Osteoblast (primary cell): ENCODE results near the gene SMAP2. TPM values are rescaled to one million over a fixed set of nuclear protein-coding genes. Genes with fewer than 3 reads are reported as not detected.
A peak's percentile ranks its signal among the peaks of the same experiment; 100 is the strongest.
"Not testable (repeated sequence)": the region's sequence is repeated elsewhere in the genome, so short reads cannot be mapped to it uniquely, and the experiment has no call there.

Source experiments
- DNase-seq: peaks from one replicate; pipeline ENCODE4 v3.0.0; 2011; ENCODE audit warnings: low spot score, mixed read lengths; ENCODE audit not compliant: insufficient read length; ENCODE audit errors: missing footprints
- H2AFZ ChIP-seq: 2 replicates; pipeline ENCODE4 v1.6.0; 2011; ENCODE audit warnings: mild to moderate bottlenecking, low read length
- H3K27ac ChIP-seq: 2 replicates; pipeline ENCODE4 v1.5.1; 2011; ENCODE audit warnings: mild to moderate bottlenecking, low read depth, low read length, moderate library complexity
- H3K27me3 ChIP-seq: 2 replicates; pipeline ENCODE4 v1.6.0; 2012; ENCODE audit warnings: mild to moderate bottlenecking, control low read depth, inconsistent platforms, low read length, moderate library complexity; ENCODE audit not compliant: insufficient read depth
- H3K36me3 ChIP-seq: 2 replicates; pipeline ENCODE4 v1.5.1; 2011; ENCODE audit warnings: mild to moderate bottlenecking, low read length, control low read depth, moderate library complexity; ENCODE audit not compliant: insufficient read depth
- H3K4me1 ChIP-seq: 2 replicates; pipeline ENCODE4 v1.5.1; 2011; ENCODE audit warnings: mild to moderate bottlenecking, low read length, control low read depth, moderate library complexity; ENCODE audit not compliant: insufficient read depth
- H3K4me2 ChIP-seq: 2 replicates; pipeline ENCODE4 v1.6.0; 2011; ENCODE audit warnings: mild to moderate bottlenecking, low read length; ENCODE audit not compliant: insufficient read depth
- H3K4me3 ChIP-seq: fragments of 200-600 bp; sonication (generic); 3 replicates; pipeline ENCODE4 v1.5.1; 2012; ENCODE audit warnings: mild to moderate bottlenecking, low read length, inconsistent platforms; ENCODE audit not compliant: insufficient read depth
- H3K79me2 ChIP-seq: 2 replicates; pipeline ENCODE4 v1.6.0; 2012; ENCODE audit warnings: mild to moderate bottlenecking, low read length, control low read depth, inconsistent platforms; ENCODE audit not compliant: insufficient read depth
- H3K9me3 ChIP-seq: 2 replicates; pipeline ENCODE4 v1.5.1; 2011; ENCODE audit warnings: low read depth, low read length, control low read depth
- H4K20me1 ChIP-seq: 2 replicates; pipeline ENCODE4 v1.6.0; 2012; ENCODE audit warnings: mild to moderate bottlenecking, low read length, control low read depth; ENCODE audit not compliant: insufficient read depth
- CTCF ChIP-seq: IDR thresholded peaks from 2 replicates; pipeline ENCODE4 v1.5.1; 2011; ENCODE audit warnings: mild to moderate bottlenecking, low read depth, low read length, moderate library complexity; ENCODE audit errors: extremely low read depth
- total RNA-seq: library from RNA; depleted of rRNA; stranded (reverse); fragments of >200 nt; gene quantifications from 2 replicates; pipeline ENCODE4 v1.2.3, GENCODE V29; 2012

SMAP2 gene
- total RNA-seq, 1 donor = 20.3 TPM

GRCh38 chr1:40385437-40386358 is 12.2 kb downstream of the SMAP2 start:
- DNase-seq = no peak
- Histone ChIP-seq H3K4me2 (no peak overlapping the region), H3K27me3 (no peaks in the 10 kb centered on the region), H3K36me3 (peaks cover 4% of the 10 kb centered on the region), H3K27ac (peak overlapping the region; percentile 7), H2AFZ (no peak overlapping the region), H3K79me2 (peaks cover 84% of the 10 kb centered on the region), H3K4me3 (no peak overlapping the region), H3K4me1 (peaks cover 59% of the 10 kb centered on the region), H4K20me1 (peaks cover 12% of the 10 kb centered on the region), H3K9me3 (no peaks in the 10 kb centered on the region)
- TF ChIP-seq CTCF = no peak

GRCh38 chr1:40386359-40386723 is 12.8 kb downstream of the SMAP2 start:
- Histone ChIP-seq H3K79me2 (peaks cover 84% of the 10 kb centered on the region), H3K36me3 (peaks cover 4% of the 10 kb centered on the region), H3K4me3 (no peak overlapping the region), H2AFZ (no peak overlapping the region), H3K9me3 (no peaks in the 10 kb centered on the region), H3K27ac (no peak overlapping the region), H3K27me3 (no peaks in the 10 kb centered on the region), H3K4me2 (no peak overlapping the region), H3K4me1 (peaks cover 53% of the 10 kb centered on the region), H4K20me1 (peaks cover 18% of the 10 kb centered on the region)
- DNase-seq = no peak
- TF ChIP-seq CTCF = no peak

- H3K27ac ChIP-seq = no peak overlapping the region
- no peaks in the 10 kb centered on the region for H3K9me3 ChIP-seq
- no peak overlapping the region for H2AFZ ChIP-seq
- TF ChIP-seq CTCF = no peak
- H3K79me2 ChIP-seq = peaks cover 84% of the 10 kb centered on the region
- peaks cover 4% of the 10 kb centered on the region for H3K36me3 ChIP-seq
- no peaks in the 10 kb centered on the region for H3K27me3 ChIP-seq
- DNase-seq = no peak
- peaks cover 49% of the 10 kb centered on the region for H3K4me1 ChIP-seq
- H3K4me2 ChIP-seq = no peak overlapping the region
- H3K4me3 ChIP-seq = no peak overlapping the region
- peaks cover 22% of the 10 kb centered on the region for H4K20me1 ChIP-seq
These were observed 13.3 kb downstream of the SMAP2 start for GRCh38 chr1:40386796-40387195.

- not testable (repeated sequence) for H3K36me3 ChIP-seq, H3K9me3 ChIP-seq, DNase-seq, H3K4me3 ChIP-seq, H2AFZ ChIP-seq, H3K4me2 ChIP-seq, H3K27ac ChIP-seq, H3K27me3 ChIP-seq
- Histone ChIP-seq H4K20me1 (peaks cover 31% of the 10 kb centered on the region), H3K79me2 (peaks cover 84% of the 10 kb centered on the region), H3K4me1 (peaks cover 49% of the 10 kb centered on the region)
These were observed 14.1 kb downstream of the SMAP2 start for GRCh38 chr1:40387381-40388306.

GRCh38 chr1:40388456-40389321 is 15.2 kb downstream of the SMAP2 start:
- not testable (repeated sequence) for DNase-seq, H3K27ac ChIP-seq, H2AFZ ChIP-seq, H3K4me2 ChIP-seq, H3K36me3 ChIP-seq, H3K27me3 ChIP-seq, H3K4me3 ChIP-seq, H3K9me3 ChIP-seq
- peaks cover 32% of the 10 kb centered on the region for H4K20me1 ChIP-seq
- H3K4me1 ChIP-seq = peaks cover 39% of the 10 kb centered on the region
- H3K79me2 ChIP-seq = peaks cover 84% of the 10 kb centered on the region
